DMS53 (cell line): ENCODE measurements around the gene TM4SF5.
"Not testable (repeated sequence)": the region's sequence is repeated elsewhere in the genome, so short reads cannot be mapped to it uniquely, and the experiment has no call there.

Source experiments
- DNase-seq: peaks from one replicate; lab custom pipeline; 2025; lab: John Stamatoyannopoulos, UW

TM4SF5 gene

DNA sequence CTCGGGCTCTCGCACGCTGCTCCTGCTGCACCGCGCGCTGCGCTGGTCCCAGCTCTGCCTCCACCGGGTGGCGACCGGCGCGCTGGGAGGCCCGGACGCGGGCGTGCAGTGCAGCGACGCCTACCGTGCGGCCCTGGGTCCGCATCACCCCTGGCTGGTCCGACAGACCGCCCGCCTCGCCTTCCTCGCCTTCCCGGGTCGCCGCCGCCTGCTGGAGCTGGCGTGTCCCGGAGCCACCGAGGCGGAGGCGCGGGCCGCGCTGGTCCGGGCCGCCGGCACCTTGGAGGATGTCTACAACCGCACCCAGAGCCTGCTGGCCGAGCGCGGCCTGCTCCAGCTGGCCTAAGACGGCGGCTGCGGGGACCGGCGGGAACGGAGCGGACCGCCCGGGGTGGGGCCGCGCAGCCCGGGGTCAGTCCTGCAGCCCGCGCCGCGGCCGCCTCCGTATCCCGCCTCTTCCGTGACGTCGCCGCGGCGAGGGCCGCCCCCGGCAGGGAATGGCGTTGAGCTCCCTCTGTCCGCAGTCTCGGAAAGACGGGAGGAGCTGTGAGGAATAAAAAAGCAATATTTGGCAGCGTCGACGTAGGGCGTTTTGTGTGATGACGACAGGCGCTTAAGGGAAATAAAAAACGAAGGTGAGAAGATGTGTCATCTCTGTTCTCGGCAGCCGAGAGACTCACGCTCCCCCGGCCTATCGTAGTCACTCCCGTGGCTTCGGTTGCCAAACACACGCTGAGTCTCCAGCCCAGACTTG lies 18.4 kb downstream of the TM4SF5 start:
- DNase-seq = peak; percentile 90

GRCh38 chr17:4790705-4791088 lies 19.0 kb downstream of the TM4SF5 start:
- no peak for DNase-seq

GRCh38 chr17:4795168-4795567 lies 23.5 kb downstream of the TM4SF5 start:
- no peak for DNase-seq

- DNase-seq = peak; percentile 54
These were observed 24.9 kb downstream of the TM4SF5 start for GRCh38 chr17:4796552-4796920.

- DNase-seq = peak; percentile 90
These were observed 28.9 kb downstream of the TM4SF5 start for GRCh38 chr17:4800462-4801196.

DNA sequence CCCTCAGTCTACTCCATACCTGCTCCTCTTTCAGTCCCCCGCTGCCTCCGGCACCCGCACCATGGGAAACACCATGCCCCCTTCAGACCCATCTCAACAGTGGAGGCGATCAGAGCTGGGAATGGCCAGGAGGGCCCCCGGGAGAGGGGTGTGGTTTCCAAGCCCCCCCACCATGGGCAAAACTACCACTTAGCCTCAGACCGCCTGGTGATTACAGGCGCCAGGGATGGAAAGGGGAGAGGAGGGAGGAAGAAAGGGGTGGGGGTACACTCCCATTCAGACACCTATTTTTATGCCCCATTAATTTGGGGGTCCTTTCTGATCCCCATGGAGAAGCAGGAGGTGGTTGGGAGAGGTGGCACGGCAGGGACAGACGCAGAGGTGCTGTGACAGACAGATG lies 30.5 kb downstream of the TM4SF5 start, which contains the start of gene C17orf114:
TSS of gene C17orf114 (minus strand) at position 101 of the 400 bp plus-strand sequence.
- no peak for DNase-seq

DNA sequence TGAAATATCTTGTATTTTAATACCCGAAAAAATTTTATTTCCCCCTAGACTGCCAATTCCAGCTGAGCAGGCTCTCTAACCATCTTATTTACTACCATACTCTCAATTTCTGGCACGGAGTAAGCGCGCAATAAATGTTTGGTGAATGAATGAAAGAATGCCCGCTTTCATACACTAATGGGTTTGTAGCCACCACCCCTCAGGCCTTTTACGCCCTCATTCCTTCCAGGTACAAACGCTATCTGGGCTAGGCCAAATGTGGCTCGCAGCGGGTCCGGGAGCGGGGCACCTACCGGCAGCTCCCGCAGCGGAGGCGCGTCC lies 34.7 kb downstream of the TM4SF5 start:
- DNase-seq = peak; percentile 70

- peak; percentile 91 for DNase-seq
These were observed 35.3 kb downstream of the TM4SF5 start, which contains the start of gene PLD2 for GRCh38 chr17:4806777-4807604. Gene PLD2 (plus strand): TSS chr17:4807152. CDS start chr17:4807773, 621 bp downstream.

- no peak for DNase-seq
These were observed 36.1 kb downstream of the TM4SF5 start for GRCh38 chr17:4807605-4808377.

- no peak for DNase-seq
These were observed 36.7 kb downstream of the TM4SF5 start for GRCh38 chr17:4808378-4808767.

- DNase-seq = no peak
These were observed 39.1 kb downstream of the TM4SF5 start for GRCh38 chr17:4810696-4811290.

DNA sequence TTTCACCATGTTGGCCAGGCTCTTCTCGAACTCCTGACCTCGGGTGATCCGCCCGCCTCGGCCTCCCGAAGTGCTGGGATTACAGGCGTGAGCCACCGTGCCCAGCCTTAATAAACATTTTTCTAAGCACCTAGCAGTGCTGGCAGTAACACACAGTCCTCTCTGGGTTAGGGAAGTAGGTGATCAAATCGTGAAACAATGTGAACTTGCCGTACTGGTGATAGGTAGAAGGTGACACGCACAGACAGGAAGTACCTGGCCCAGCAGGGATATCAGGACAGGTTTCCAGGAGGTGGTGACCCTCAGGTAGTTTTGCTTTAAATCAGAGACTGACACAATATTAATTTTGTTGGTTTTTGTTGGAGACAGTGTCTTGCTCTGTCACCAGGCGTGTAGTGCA lies 39.8 kb downstream of the TM4SF5 start:
- no peak for DNase-seq

GRCh38 chr17:4812690-4813089 lies 41.0 kb downstream of the TM4SF5 start:
- DNase-seq = no peak

- peak; percentile 13 for DNase-seq
These were observed 43.5 kb downstream of the TM4SF5 start for GRCh38 chr17:4815043-4815675.

DNA sequence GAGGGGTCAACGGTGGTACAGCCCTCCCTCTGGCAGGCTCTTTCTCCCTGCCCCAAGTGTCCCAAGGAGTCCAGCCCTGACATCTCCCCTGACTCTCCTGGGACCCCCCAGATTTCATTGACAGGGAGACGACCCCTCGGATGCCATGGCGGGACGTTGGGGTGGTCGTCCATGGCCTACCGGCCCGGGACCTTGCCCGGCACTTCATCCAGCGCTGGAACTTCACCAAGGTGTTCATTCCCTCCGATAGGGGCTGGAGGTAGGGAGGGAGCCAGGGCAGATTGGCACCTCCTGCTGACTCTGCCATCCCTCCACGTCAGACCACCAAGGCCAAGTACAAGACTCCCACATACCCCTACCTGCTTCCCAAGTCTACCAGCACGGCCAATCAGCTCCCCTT lies 45.1 kb downstream of the TM4SF5 start:
- DNase-seq = no peak

DNA sequence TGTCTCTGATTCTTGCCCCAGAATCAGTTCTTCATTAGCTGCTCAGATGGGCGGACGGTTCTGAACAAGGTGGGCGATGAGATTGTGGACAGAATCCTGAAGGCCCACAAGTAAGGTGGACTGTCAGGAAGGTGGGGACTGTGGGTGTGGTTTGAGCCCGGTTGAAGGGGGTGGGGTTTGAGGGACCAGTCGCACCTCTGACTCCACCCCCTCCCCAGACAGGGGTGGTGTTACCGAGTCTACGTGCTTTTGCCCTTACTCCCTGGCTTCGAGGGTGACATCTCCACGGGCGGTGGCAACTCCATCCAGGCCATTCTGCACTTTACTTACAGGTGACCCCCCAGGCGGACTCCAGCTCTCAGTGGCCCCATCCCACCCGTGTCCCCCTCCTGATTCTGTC lies 46.6 kb downstream of the TM4SF5 start:
- no peak for DNase-seq

GRCh38 chr17:4822835-4823234 lies 51.1 kb downstream of the TM4SF5 start:
- DNase-seq = no peak

- DNase-seq = peak; percentile 74
These were observed 51.8 kb downstream of the TM4SF5 start for GRCh38 chr17:4823373-4824089.

- DNase-seq = no peak
These were observed 55.7 kb downstream of the TM4SF5 start for GRCh38 chr17:4827399-4827798.

GRCh38 chr17:4832829-4833177 lies 61.1 kb downstream of the TM4SF5 start:
- not testable (repeated sequence) for DNase-seq
